CD4-positive, alpha-beta T cell treated with Interferon gamma for 1 hour (primary cell): Measurements from ENCODE around the gene MMP7.

Experiments used
- DNase-seq: peaks from one replicate; pipeline ENCODE4 v3.0.0-alpha.2; 2020

MMP7 gene

GRCh38 chr11:102530558-102530957 lies at the start of gene MMP7:
Gene MMP7, minus strand, starts transcription at chr11:102530747. Its CDS starts 47 bp downstream, at chr11:102530700.
- DNase-seq: no peak

- no peak for DNase-seq
These were observed 47.2 kb upstream of the MMP7 start for GRCh38 chr11:102577723-102578122.

GRCh38 chr11:102577182-102577581 lies 46.6 kb upstream of the MMP7 start:
- DNase-seq: no peak

- no peak for DNase-seq
These were observed 45.8 kb upstream of the MMP7 start for GRCh38 chr11:102576350-102576749.

DNA sequence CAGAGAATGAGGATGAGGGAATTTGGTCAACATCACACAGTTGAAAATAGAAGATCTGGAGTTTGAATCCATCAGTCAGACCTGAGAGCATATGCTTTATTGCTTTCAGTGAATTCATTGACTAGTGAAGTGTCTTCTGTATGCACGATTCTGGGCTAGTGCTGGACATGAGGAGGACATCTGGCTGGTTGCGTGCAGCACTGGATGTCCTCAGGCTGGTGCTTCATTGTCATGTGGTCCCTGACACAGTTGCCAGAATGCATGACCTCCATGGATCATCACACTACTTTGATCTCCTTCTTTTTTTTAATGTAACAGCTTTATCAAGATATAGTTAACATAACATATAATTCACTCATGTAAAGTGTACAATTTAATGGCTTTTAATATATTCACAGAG lies 44.5 kb upstream of the MMP7 start:
- no peak for DNase-seq

DNA sequence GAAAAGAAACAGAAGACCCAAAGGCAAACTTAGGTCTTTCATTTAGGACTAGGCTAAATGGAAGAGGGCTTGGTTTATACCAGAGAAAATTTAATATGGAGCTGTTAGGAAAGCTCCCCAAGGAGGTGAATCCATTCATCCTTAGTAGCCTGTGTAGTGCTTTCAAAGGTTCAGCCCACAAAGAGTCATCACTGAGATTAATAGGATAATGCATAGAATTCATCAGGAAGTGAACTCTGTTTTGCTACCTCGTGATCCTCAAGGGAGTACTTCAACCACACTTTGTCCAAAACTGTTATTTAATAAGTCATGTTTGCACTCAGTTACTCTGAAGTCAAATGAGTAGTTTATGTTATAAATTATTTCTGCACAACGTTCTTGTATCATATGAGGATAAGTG lies 43.3 kb upstream of the MMP7 start:
- DNase-seq: no peak

DNA sequence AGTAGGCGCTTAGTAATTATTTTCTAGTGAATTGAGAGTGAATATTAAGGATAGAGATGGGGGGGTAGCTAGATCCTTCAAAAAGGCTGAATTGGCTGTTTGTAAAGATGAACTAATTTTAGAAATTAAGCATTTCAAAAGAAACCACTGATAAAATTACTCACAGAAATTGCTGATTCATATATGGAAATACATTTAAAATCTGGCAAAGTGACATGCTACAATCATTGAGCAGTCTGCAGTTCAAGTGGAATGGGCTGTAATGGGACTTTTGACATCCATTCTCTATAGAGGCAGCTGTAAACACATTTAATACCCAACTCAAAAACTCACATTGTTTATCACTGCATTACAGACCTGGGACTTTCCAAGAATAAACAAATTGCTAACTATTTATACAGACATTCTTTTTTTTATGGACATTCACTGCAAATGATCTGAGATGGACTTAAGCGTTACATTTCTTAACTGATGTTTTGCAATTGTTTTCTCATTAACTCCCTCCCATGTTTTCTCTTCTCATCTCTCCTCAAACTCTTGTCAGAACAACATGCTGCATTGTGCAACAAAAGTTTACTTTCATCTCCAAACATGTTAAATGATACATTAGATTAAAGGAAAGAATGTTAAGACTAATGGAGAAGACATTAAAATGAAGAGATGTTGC lies 42.1 kb upstream of the MMP7 start:
- DNase-seq: no peak

- DNase-seq: no peak
These were observed 38.3 kb upstream of the MMP7 start for GRCh38 chr11:102568851-102569250.

DNA sequence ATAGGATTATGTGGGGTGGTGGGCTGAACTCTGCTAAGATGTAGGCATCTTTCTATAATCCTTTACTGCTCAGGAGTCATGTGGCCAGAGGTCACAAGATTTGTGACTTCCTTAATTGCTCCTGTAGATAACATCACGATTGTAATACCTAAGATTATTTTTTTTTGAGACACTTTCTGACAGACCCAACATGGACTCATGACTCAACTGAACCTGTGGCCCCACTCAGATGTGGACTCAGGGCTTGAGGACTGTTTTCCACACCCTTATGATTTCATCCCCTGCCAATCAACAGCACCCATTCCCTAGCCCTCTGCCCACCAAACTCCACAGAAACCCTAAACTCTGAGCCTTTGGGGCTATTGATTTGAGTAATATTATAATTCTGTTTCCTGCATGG lies 35.6 kb upstream of the MMP7 start:
- DNase-seq: no peak

DNA sequence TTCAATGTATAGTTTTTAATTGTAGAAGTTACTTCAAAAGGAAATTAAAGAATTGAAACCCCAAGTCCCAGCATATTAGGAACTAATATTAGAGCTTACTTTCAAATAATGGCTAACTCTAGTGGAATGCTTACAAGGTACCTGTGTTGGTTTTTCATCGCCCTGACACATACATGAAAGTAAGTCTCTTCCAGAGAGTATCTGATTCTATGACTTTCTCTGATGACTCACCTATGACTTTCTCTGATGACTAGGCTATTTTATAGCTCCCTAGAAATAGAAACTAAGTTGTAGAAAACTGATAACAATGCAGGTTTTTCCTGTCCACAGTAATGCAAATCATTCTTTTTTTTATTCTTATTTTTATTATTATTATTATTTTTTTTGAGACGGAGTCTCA lies 33.6 kb upstream of the MMP7 start:
- no peak for DNase-seq

DNA sequence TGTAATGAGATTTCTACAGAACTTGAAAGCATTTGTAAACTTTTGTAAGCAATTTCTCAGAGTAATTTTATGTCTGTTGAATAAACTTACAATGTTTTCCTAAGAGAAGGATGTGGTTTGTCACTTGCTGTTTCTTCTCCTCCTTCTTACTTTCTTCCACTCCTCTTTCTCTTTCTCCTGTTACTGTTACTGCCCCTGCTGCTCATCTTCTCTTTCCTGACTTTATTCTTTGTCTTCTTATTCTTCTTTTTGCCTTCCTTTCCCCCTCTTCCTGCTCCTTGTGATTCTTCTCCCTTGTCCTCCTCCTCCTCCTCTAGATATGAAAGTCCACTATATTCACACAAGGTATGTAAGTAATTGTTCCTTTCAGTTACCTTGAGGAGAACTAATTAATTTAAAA lies 31.1 kb upstream of the MMP7 start:
- DNase-seq: no peak

GRCh38 chr11:102560555-102561011 lies 30.0 kb upstream of the MMP7 start:
- DNase-seq: no peak

GRCh38 chr11:102559839-102560238 lies 29.3 kb upstream of the MMP7 start:
- no peak for DNase-seq

DNA sequence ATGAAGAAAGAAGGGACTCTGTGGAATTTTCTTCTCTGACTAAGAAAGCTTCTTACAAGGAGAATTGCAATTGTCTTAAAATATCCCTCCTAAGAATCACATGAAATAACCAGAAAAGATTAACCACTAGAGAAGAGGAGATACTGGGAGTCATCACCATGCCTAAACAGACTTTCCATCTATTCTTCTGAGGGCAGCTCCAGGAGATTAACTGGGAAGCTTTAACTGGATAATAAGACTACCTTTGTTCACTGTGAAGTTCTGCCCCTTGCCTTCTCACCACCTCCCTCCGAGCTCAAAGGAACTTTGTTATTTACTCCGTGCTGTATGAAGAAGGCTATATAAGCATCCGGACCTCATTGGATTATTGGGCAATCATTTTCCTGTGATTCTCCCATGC lies 24.5 kb upstream of the MMP7 start:
- no peak for DNase-seq

DNA sequence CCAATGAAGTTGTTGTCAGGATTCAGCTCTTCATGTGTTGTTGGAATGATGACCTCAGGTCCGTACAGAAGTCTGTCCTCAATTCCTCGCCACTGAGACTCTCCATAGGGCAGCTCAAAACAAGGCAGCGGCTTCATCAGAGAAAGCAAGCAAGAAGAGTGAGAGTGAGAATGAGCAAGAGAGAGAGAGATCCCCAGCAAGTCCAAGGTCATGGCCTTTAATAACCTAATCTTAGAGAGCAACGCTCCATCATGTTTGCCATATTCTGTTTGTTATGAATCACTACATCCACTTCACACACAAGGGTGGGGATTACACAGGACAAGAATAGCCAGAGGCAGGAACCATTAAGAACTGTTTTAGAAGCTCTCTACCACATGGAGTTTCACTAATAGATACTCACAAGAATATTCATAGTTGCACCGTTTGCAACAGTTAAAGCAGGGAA lies 23.3 kb upstream of the MMP7 start:
- DNase-seq: no peak

- DNase-seq: no peak
These were observed 22.1 kb upstream of the MMP7 start for GRCh38 chr11:102552447-102553194.

GRCh38 chr11:102552020-102552419 lies 21.5 kb upstream of the MMP7 start:
- no peak for DNase-seq

- no peak for DNase-seq
These were observed 20.7 kb upstream of the MMP7 start for GRCh38 chr11:102551169-102551781.

DNA sequence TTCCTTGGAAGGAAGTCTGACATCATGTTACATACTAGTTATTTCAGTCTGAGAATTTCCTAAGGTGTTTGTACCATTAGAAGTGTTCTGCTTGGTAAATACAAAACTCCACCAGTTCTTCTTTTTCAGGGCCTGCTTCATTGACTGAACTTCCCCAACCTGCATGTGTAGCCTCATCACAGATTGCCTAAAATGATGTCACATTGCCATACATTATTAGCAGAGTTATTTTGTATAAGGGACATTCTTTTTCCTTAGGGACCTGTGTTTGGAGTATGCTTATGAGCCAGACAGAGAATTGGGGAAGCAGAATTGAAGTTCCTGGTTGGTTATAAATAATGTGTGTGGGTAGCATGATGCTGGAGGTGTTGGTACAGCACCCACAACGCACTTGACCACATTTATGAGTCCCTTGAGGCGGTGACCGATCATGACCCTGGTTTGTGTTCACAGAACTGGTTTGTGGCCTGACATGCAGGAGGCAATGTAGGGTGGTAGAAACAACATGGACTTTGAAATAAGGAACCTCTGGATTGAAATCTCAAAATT lies 16.4 kb upstream of the MMP7 start:
- peak; percentile 67 for DNase-seq

DNA sequence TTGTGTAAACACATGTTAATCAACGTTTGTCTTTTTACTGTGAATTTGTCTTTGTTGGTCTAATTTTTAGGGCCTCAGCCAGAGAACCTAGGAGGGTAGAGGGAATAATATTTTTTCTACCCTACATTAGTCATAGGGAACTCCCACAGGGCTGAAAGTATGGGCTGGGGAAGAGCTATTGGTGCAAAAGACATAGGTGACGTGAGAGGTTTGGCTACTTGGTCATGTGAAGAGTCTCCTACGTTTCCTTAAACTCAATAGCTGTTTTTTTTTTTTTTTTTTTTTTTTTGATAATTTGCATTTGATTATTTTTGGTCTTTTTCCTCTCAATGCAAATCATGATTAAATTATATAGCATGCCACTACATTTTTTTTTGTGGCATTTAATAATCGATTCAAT lies 15.9 kb upstream of the MMP7 start:
- peak; percentile 50 for DNase-seq

DNA sequence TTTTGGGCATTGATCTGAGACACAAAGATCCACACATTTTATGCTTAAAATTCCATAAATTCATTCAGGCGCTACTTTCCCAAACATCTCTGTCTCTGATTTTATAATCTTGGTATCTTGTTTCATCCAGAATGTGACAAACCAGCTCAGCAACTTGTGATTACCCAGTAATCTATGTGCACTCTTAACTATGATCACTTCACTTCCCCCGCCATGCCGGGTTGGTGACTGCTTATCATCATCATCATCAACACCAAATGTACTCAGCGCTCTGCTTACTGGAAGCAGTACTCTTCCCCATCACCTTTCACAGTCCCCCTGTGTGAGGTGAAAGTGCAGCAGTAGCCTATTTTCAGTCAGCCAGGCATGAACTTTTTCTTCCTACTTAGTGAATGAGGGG lies 15.2 kb upstream of the MMP7 start:
- no peak for DNase-seq

DNA sequence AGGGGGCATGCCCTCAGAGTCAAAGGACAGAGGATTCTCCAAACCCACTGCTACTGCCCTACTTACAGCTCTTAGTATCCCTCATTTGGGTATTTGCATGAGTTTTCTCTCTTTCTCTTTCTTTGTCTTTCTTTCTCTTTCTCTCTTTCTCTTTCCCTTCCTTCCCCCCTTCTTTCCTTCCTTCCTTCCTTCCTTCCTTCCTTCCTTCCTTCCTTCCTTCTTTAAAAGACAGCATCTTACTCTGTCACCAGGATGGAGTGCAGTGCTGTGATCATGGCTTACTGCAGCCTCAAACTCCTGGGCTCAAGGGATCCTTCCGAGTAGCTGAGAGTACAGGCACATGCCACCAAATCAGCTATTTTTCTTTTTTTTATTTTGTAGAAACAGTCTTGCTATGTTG lies 14.0 kb upstream of the MMP7 start:
- DNase-seq: no peak

GRCh38 chr11:102539567-102539966 lies 9.0 kb upstream of the MMP7 start:
- DNase-seq: no peak

DNA sequence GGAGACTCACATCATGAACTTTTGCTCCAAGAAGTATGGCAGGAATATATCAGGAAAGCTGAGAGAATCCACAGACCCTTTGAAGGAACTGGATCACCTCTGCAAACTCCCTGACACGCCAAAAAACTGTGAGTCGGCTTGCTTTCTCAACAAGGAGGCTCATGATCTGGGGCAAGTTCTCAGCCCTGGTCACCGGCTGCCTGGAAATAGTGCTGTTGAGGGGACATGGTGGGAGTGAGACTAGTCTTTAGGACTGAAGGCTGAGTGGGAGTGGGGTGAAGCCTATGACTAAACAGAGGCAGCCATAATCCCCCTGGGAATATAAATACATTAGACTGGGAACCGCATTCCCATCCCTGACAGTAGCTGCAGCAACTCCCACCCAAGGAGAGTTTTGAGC lies 8.4 kb upstream of the MMP7 start:
- DNase-seq: no peak
